ENCODE results near the gene SLC38A3.

Gene SLC38A3

DNA sequence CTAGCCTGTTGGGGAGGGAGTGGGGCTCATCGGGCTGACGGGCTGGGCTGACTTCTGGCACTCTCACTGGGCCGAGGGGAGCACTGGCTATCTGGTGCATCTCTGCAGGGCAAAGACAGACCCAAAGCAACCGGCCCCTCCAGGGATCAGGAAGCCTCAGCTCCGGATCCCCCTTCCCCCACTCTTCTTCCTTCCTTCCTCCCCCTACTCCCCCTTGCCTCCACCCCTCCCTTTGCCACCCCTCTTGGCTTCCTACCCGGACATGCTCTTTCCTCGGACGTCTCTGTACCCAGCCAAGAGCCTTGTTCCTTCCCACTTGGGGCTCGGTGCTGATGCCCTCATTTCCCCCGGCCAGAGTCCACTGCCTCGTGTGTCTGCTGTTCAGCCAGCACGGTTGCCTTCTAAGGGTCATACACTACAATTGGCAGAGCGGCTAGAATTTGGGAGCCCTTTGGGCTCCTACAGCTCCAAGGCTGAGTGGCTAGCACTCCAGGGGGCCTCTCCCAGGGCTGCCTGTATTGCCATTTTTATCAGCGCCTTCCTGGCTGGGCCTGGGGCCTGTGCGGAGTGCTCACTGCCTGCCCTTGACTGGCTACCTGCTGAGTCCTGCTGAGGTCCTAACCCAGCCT, 39.0 kb upstream of the SLC38A3 start:
- Mint-ChIP-seq H3K4me1 (no peaks in the 10 kb centered on the region), H3K9me3 (no peaks in the 10 kb centered on the region), H3K27me3 (no peaks in the 10 kb centered on the region), H3K4me3 (no peak overlapping the region), H3K36me3 (ENCODE audit: low read depth) (no peaks in the 10 kb centered on the region), H3K27ac (no peak overlapping the region)
- ATAC-seq: no peak
- no peak for DNase-seq

DNA sequence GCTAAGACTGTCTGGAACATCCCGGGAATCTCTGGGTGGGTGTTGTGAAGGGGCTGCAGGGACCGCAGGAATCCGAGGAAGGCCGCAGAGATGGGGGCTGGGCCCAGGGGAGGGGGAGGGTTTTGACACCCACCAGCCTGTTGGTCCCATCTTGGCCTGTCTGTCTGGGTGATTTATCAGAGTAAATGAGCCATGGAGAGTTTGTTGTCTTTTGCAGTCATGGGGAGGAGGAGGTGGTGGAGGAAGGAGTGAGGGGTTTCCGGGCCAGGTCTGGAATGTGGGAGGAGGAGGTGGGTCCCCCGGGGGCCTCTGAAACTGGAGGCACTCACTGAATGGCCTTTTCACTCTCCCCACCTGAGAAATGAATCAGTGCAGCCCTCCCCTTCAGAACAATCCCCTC, 38.5 kb upstream of the SLC38A3 start:
- no peaks in the 10 kb centered on the region for H3K36me3 Mint-ChIP-seq (ENCODE audit: low read depth)
- H3K4me3 Mint-ChIP-seq: no peak overlapping the region
- H3K9me3 Mint-ChIP-seq: no peaks in the 10 kb centered on the region
- H3K27me3 Mint-ChIP-seq: no peaks in the 10 kb centered on the region
- H3K4me1 Mint-ChIP-seq: no peaks in the 10 kb centered on the region
- no peak for ATAC-seq
- DNase-seq: no peak
- no peak overlapping the region for H3K27ac Mint-ChIP-seq

DNA sequence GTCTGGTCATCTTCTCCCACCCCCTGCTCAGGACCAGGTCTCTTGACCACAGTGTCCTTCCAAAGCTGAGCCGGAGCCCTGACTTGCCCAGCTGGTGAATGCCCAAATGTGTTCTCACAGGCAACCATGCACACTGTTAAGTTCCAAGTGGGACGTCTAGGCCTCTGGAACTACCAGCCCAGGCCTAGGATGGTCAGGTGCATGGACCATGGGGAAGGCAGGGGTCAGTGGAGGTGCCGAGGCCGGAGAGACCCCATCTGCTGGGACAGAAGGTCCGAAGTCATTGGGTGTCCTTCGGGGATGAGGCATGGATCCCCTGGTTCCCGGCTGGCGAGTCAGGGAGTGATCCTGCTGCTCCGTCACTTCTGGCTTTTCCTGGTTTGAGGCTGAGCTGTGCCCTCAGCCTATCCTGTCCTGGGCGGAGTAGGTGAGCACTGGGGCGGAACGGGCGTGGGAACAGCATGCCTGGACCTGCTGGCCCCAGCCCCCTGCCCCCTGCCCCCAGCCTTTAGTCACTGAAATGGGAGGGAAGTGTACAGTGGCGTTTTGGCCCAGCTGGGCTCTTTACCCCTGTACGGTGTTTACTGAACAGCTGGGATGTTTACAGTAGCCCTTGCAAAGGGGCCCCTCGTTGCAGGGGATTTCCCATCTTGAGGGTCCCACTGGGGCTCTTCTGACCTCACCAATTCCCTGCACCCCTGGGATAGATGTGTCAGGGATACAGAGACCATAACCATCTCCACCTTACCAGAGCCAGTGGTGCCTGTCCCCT, 37.8 kb upstream of the SLC38A3 start:
- no peaks in the 10 kb centered on the region for H3K36me3 Mint-ChIP-seq (ENCODE audit: low read depth)
- DNase-seq (no peak), ATAC-seq (no peak)
- H3K4me3 Mint-ChIP-seq: no peak overlapping the region
- H3K27me3 Mint-ChIP-seq: no peaks in the 10 kb centered on the region
- H3K9me3 Mint-ChIP-seq: no peaks in the 10 kb centered on the region
- H3K27ac Mint-ChIP-seq: no peak overlapping the region
- no peaks in the 10 kb centered on the region for H3K4me1 Mint-ChIP-seq

DNA sequence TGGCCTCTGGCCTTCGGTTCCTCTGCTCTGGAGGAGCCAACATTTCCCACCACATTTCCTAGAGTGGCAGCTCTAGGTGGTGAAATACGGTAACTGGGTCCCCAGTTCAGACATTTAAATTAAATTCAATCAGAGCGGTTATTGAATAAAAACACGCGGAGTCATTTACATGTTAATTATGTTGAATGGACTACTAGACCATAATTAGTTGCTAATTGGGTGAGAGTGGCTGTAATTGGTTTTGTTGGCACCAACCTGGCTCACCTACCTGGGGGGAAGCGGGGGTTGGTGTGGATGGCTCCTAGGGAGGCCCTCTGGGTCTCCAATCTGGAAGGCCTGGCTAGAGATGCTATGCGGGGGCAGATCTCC, 37.2 kb upstream of the SLC38A3 start:
- Mint-ChIP-seq H3K36me3 (ENCODE audit: low read depth) (no peaks in the 10 kb centered on the region), H3K4me1 (no peaks in the 10 kb centered on the region), H3K4me3 (no peak overlapping the region), H3K27ac (no peak overlapping the region), H3K9me3 (no peaks in the 10 kb centered on the region), H3K27me3 (no peaks in the 10 kb centered on the region)
- no peak for ATAC-seq
- DNase-seq: no peak

DNA sequence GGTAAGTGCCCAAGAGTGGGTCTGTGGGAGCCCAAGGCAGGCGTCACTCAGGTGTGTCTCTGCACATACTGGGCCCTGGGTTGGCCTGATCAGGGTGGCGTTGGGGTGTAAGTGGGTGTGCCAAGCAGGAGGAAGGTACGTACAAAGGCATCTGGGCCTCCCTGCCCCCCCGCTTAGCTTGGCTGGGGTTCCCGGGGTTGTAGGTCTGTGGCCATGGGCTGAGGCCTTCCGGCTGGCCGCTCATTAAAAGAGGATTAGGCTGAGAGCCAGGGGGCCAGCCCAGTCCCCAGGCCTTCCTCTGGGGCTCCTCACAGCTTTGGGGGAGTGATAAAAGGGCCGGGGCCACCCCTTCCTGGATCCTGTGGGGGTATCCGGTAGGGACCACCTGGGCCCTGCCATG, 36.7 kb upstream of the SLC38A3 start:
- H3K4me3 Mint-ChIP-seq: no peak overlapping the region
- H3K27me3 Mint-ChIP-seq: no peaks in the 10 kb centered on the region

DNA sequence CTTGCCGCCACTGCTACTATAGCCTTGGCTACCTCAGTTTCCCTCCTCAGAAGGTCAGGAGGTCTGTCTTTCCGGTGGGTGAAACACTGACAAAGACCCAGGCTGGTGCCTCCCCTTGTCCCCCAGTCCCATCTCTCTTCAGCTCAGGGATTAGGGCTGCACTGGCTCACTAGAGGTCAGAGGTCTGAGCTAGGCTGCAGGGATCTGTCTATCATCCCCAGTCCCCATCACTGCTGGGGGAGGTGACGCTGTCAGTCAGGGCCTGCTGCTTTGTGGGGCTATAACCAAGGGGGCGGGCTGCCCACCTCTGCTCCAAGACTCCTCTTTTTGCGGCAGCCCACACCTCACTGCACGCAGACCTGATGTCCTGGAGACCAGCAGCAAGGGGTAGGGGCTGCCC, 36.3 kb upstream of the SLC38A3 start:
- Mint-ChIP-seq H3K27ac (no peak overlapping the region), H3K9me3 (no peaks in the 10 kb centered on the region), H3K4me3 (no peak overlapping the region), H3K27me3 (no peaks in the 10 kb centered on the region), H3K4me1 (no peaks in the 10 kb centered on the region), H3K36me3 (ENCODE audit: low read depth) (no peaks in the 10 kb centered on the region)
- DNase-seq (no peak), ATAC-seq (no peak)

More for the DNA sequence above, 36.7 kb upstream of the SLC38A3 start:
- no peaks in the 10 kb centered on the region for H3K9me3 Mint-ChIP-seq
- DNase-seq (no peak), ATAC-seq (no peak)
- no peaks in the 10 kb centered on the region for H3K36me3 Mint-ChIP-seq (ENCODE audit: low read depth)
- no peak overlapping the region for H3K27ac Mint-ChIP-seq
- no peaks in the 10 kb centered on the region for H3K4me1 Mint-ChIP-seq

DNA sequence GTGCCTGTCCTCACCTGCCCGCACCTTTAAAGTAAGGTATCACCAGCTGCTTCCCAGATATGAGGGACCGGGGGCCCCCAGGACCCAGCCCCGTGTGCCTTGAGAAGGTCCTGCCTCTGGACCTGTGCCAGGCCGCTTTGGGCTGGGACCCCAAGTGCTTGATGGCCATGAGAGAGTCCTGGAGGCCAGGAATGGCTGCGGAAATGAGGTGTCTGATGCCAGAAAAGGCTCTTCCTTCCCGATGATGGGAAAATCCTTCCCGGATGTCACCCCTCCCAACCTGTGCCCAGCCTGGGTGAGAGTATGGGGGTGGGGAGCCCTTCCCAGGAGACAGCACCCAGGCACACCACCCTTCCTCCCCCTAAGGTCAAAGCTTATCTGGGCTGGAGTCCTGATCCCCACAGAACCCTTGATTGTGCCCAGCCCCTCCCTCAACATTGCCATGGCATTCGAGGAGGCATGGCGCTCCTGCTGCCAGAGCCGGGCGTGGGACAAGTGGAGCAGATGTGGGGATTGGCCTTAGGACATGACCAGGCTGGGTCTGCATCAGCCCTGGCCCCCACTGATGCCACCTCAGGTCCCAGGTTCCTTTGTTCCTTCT, 35.7 kb upstream of the SLC38A3 start:
- no peaks in the 10 kb centered on the region for H3K4me1 Mint-ChIP-seq
- H3K27ac Mint-ChIP-seq: no peak overlapping the region
- no peaks in the 10 kb centered on the region for H3K27me3 Mint-ChIP-seq
- no peak for DNase-seq
- no peak for ATAC-seq
- H3K36me3 Mint-ChIP-seq (ENCODE audit: low read depth): no peaks in the 10 kb centered on the region
- no peak overlapping the region for H3K4me3 Mint-ChIP-seq
- no peaks in the 10 kb centered on the region for H3K9me3 Mint-ChIP-seq

DNA sequence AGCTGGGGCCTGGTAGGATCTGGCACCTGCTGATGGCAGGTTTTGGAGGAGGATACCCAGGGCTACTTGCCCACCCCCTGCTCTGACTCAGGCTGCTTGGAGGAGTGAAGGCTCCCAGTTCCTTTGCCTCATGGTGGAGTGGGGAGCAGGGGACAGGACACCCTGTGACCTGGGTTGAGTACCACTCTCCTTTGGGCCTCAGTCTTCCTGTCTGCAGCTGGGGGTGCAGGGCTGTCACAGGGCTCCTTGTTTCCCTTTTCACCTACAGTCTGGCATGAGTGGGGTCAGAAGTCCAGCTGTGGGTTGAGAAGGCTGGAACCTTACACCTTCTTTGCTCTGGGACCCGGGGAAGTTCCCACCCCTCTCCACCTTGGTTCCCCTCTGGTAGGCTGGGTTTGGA, 35.2 kb upstream of the SLC38A3 start:
- no peak for DNase-seq
- Mint-ChIP-seq H3K36me3 (ENCODE audit: low read depth) (no peaks in the 10 kb centered on the region), H3K27me3 (no peaks in the 10 kb centered on the region), H3K4me3 (no peak overlapping the region), H3K27ac (no peak overlapping the region), H3K9me3 (no peaks in the 10 kb centered on the region), H3K4me1 (no peaks in the 10 kb centered on the region)
- ATAC-seq: no peak

DNA sequence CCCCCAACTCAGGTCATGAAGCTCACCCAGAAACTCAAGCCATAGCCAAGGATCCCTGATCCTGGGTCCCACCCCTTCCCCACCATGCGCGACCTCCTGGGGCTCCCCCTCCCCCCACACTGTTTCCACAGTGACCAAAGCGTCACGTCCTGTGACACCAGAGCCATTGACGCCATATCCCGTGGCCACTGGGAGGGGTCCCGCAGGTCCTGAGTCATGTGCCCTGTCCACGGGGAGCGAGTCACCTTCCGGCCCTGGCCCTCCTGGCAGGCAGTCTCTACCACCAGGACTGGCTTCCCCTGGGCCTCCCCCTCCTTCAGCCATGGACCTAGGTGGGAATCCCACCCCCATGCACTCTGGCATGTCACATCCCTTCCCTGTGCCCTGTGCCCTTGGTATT, 34.4 kb upstream of the SLC38A3 start:
- no peak overlapping the region for H3K4me3 Mint-ChIP-seq
- ATAC-seq (no peak), DNase-seq (no peak)
- H3K27ac Mint-ChIP-seq: no peak overlapping the region
- H3K9me3 Mint-ChIP-seq: no peaks in the 10 kb centered on the region
- no peaks in the 10 kb centered on the region for H3K27me3 Mint-ChIP-seq
- no peaks in the 10 kb centered on the region for H3K36me3 Mint-ChIP-seq (ENCODE audit: low read depth)
- no peaks in the 10 kb centered on the region for H3K4me1 Mint-ChIP-seq

DNA sequence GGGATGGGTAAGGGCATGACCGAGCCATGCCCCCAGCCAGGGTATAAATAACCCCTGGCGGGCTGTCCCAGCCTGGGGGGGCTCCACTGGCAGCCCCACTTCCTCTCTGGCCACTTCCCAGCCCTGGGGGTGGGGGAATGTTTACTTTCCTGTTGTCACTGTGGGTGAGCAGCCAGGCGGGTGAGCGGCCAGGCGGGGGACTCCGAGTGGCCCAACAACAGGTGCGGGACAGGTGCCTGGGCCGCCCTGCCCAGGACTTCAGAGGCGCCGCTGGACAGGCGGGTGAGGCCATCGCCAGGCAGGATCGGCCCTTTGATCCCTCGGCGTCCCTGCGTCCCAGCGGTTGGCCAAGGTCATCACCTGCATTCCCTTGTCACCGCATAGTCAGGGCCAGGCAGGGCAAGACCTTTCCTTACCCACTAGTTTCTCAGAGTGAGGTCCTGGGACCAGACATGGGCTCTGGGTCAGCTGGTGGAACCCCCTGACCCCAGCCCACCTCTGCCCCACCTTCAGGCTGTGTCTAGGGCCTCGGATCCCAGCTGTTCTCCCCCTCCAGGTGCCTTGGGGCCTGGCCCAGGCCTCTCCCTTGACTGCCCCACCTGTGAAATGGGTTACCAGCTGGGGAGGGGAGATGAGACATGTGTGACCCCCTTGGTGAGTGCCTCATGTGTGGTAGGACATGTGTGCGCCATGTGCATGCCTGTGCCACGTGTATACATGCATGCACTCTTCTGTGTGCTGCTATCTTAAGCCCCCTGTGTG, 33.4 kb upstream of the SLC38A3 start:
- Mint-ChIP-seq H3K4me1 (no peaks in the 10 kb centered on the region), H3K9me3 (no peaks in the 10 kb centered on the region), H3K27me3 (no peaks in the 10 kb centered on the region), H3K36me3 (ENCODE audit: low read depth) (no peaks in the 10 kb centered on the region), H3K27ac (no peak overlapping the region), H3K4me3 (no peak overlapping the region)
- ATAC-seq (no peak), DNase-seq (no peak)

DNA sequence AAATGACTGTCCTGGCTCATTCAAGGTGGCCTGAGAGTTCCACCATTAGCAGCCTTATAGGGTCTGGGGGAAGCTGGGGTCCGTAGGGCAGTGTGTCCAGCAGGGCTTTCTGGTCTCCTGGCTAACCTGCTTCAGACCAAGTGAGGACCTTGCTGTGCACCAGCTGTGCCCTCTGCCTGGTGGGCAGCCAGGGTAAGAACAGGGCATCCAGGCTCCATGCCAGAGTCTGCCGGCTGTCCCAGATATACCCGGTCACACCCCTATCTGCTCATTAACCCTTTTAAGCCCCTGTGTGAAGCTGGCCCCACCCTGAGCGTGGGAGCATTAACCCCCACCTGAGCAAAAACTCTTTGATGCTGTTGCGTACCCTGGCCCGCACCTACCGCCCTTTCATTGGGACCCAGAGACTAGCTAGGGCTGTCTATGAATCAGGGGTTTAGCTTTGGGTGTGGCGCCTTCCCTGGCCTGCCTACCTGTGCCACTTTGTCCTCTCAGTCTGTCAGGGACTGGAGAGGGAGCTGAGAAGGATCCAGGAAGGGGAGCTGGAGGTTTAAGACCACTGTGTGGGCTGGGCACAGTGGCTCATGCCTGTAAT, 32.3 kb upstream of the SLC38A3 start:
- no peaks in the 10 kb centered on the region for H3K9me3 Mint-ChIP-seq
- ATAC-seq (no peak), DNase-seq (no peak)
- H3K4me3 Mint-ChIP-seq: no peak overlapping the region
- no peaks in the 10 kb centered on the region for H3K27me3 Mint-ChIP-seq
- H3K4me1 Mint-ChIP-seq: no peaks in the 10 kb centered on the region
- H3K27ac Mint-ChIP-seq: no peak overlapping the region
- no peaks in the 10 kb centered on the region for H3K36me3 Mint-ChIP-seq (ENCODE audit: low read depth)

DNA sequence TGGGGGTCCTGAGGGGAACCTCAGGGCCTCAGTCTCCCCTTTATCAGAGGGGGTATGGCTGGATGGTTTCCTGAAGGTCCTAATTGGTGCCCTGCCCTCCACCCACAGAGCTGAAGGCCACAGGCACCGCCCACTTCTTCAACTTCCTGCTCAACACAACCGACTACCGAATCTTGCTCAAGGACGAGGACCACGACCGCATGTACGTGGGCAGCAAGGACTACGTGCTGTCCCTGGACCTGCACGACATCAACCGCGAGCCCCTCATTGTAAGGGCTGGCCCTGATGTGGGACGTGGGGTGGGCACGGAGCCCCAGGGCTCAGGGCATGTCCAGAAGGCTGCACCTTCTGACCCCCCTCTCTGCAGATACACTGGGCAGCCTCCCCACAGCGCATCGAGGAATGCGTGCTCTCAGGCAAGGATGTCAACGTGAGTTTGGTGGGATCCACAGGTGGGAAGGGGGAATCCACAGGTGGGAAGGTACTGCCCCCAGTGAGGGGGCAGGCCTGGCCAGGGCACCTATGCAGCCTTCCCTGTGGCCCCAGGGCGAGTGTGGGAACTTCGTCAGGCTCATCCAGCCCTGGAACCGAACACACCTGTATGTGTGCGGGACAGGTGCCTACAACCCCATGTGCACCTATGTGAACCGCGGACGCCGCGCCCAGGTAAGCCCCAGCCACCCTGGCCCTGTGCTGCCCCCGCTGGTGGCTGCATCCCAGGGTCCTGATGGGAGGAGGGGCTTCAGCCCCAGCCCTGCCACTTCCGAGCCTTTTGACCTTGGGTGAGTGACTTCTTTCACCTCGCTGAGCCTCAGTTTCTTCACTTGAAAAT, 31.2 kb upstream of the SLC38A3 start:
- no peaks in the 10 kb centered on the region for H3K36me3 Mint-ChIP-seq (ENCODE audit: low read depth)
- H3K27ac Mint-ChIP-seq: no peak overlapping the region
- no peak for ATAC-seq

DNA sequence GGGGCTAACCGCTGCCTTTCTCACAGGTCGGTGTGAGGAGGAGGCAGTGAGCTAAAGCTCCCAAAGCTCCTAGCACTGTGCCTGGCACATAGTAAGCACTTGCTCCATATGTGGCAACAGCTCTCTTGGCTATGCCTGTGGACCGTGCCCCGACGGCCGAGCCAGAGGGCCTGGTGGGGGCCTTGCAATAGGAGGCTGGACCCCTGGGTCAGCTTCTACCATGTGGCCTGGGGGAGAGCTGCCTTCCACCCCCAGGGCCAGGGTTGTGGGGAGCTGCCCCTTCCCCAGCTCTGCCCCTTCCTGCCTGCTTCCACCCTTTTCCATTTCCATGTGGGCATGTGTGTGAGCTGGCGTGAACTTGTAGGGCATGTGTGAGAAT, 30.6 kb upstream of the SLC38A3 start:
- Mint-ChIP-seq H3K27me3 (no peaks in the 10 kb centered on the region), H3K27ac (no peak overlapping the region), H3K4me1 (no peaks in the 10 kb centered on the region), H3K4me3 (no peak overlapping the region), H3K9me3 (no peaks in the 10 kb centered on the region), H3K36me3 (ENCODE audit: low read depth) (no peaks in the 10 kb centered on the region)
- ATAC-seq (no peak), DNase-seq (no peak)

More for the DNA sequence above, 31.2 kb upstream of the SLC38A3 start:
- Mint-ChIP-seq H3K4me1 (no peaks in the 10 kb centered on the region), H3K27me3 (no peaks in the 10 kb centered on the region), H3K9me3 (no peaks in the 10 kb centered on the region), H3K4me3 (no peak overlapping the region)
- DNase-seq: no peak

DNA sequence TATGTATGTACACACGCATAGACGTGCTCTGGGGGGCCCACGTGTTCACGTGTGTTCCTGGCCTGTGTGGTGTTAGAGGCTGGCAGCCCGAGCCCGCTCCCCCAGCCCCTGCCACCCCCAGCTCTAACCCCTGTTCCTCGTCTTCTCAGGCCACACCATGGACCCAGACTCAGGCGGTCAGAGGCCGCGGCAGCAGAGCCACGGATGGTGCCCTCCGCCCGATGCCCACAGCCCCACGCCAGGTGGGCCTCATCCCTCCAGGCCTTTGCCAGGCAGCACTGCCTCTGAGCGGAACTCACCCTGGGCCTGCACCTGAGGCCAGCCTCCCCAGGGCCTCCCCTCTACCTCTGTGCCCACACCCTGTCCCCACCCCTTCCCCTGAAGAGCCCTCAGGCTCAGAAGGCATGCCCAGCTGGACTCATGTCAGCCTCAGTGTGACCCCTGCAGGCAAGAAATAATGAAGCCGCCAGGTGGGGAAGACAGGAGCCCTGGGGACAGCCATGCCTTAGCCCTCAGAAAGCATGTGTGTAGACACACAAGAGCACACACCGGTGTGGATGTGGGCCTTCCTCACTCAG, 30.0 kb upstream of the SLC38A3 start:
- ATAC-seq (no peak), DNase-seq (no peak)
- Mint-ChIP-seq H3K27ac (no peak overlapping the region), H3K4me3 (no peak overlapping the region), H3K27me3 (no peaks in the 10 kb centered on the region), H3K36me3 (ENCODE audit: low read depth) (no peaks in the 10 kb centered on the region), H3K4me1 (no peaks in the 10 kb centered on the region), H3K9me3 (no peaks in the 10 kb centered on the region)

Measured in activated naive CD8-positive, alpha-beta T cell treated with anti-CD3 and anti-CD28 coated beads, Interleukin-2, amount 50 U/mL, for 24 hours (primary cell).